Right atrium auricular region (tissue), 2 donors: ENCODE measurements around the gene MLKL. TPM values are rescaled to one million over a fixed set of nuclear protein-coding genes. Genes with fewer than 3 reads are reported as not detected.

Source experiments
- DNase-seq: peaks from one replicate; pipeline ENCODE4 v3.0.0-alpha.2; 2019; ENCODE audit warnings: low spot score
- H3K27ac ChIP-seq, 2 donors: fragments of 200-600 bp; sonication (generic); 1 replicate in 1 of 2; 2 replicates in 1 of 2; pipeline ENCODE4 v1.5.1; 2016 to 2019
- H3K27me3 ChIP-seq, 2 donors: fragments of 200-600 bp; sonication (generic); one replicate each; pipeline versions ENCODE4 v1.5.1 to v1.6.0; 2017 to 2019
- H3K36me3 ChIP-seq: fragments of 200-600 bp; sonication (generic); one replicate; pipeline ENCODE4 v1.5.1; 2016
- H3K4me1 ChIP-seq, 2 donors: fragments of 200-600 bp; sonication (generic); one replicate each; pipeline versions ENCODE4 v1.5.1 to v1.6.0; 2017 to 2019
- H3K4me3 ChIP-seq, 2 donors: fragments of 200-600 bp; sonication (generic); 1 replicate in 1 of 2; 2 replicates in 1 of 2; pipeline ENCODE4 v1.5.1; 2017 to 2019; ENCODE audit warnings: mild to moderate bottlenecking in 1 of 2, moderate library complexity in 1 of 2
- H3K9me3 ChIP-seq, 2 donors: fragments of 200-600 bp; sonication (generic); one replicate each; pipeline ENCODE4 v1.5.1; 2019
- total RNA-seq, 2 donors: library from RNA; depleted of rRNA; stranded (reverse); fragments of >200 nt; gene quantifications; one replicate each; pipeline ENCODE4 v1.1.0, GENCODE V29; 2016
- TF ChIP-seq, protein P1 (sequence below), 2 donors: fragments of 200-600 bp; sonication (generic); IDR thresholded peaks; one replicate each; pipeline ENCODE4 v1.5.1; 2019; ENCODE audit warnings: antibody characterized with exemption in 2 of 2

Gene MLKL
- total RNA-seq, 2 donors from 2014 or later: 4.3 to 6.2 TPM

- no peaks in the 10 kb centered on the region for H3K9me3 ChIP-seq
- TF ChIP-seq, protein P1, sequence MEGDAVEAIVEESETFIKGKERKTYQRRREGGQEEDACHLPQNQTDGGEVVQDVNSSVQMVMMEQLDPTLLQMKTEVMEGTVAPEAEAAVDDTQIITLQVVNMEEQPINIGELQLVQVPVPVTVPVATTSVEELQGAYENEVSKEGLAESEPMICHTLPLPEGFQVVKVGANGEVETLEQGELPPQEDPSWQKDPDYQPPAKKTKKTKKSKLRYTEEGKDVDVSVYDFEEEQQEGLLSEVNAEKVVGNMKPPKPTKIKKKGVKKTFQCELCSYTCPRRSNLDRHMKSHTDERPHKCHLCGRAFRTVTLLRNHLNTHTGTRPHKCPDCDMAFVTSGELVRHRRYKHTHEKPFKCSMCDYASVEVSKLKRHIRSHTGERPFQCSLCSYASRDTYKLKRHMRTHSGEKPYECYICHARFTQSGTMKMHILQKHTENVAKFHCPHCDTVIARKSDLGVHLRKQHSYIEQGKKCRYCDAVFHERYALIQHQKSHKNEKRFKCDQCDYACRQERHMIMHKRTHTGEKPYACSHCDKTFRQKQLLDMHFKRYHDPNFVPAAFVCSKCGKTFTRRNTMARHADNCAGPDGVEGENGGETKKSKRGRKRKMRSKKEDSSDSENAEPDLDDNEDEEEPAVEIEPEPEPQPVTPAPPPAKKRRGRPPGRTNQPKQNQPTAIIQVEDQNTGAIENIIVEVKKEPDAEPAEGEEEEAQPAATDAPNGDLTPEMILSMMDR (IDR thresholded peaks at IDR 0.05): no peak
- no peaks in the 10 kb centered on the region for H3K36me3 ChIP-seq
- no peak for DNase-seq
- no peak overlapping the region for H3K4me3 ChIP-seq
- H3K27ac ChIP-seq: no peak overlapping the region
- H3K27me3 ChIP-seq: no peaks in the 10 kb centered on the region
- H3K4me1 ChIP-seq: no peaks in the 10 kb centered on the region
Observed at GRCh38 chr16:74745109-74745615, 44.5 kb upstream of the MLKL start.

GRCh38 chr16:74744566-74744965, 43.9 kb upstream of the MLKL start:
- Histone ChIP-seq H3K4me1 (no peaks in the 10 kb centered on the region), H3K27me3 (no peaks in the 10 kb centered on the region), H3K36me3 (no peaks in the 10 kb centered on the region), H3K4me3 (no peak overlapping the region), H3K27ac (no peak overlapping the region), H3K9me3 (no peaks in the 10 kb centered on the region)
- DNase-seq: no peak
- TF ChIP-seq, protein P1 (IDR thresholded peaks at IDR 0.05): no peak

- H3K27me3 ChIP-seq: no peaks in the 10 kb centered on the region
- TF ChIP-seq, protein P1 (IDR thresholded peaks at IDR 0.05): no peak
- H3K36me3 ChIP-seq: no peaks in the 10 kb centered on the region
- H3K9me3 ChIP-seq: no peaks in the 10 kb centered on the region
- no peak overlapping the region for H3K27ac ChIP-seq
- H3K4me3 ChIP-seq: no peak overlapping the region
- no peaks in the 10 kb centered on the region for H3K4me1 ChIP-seq
- DNase-seq: no peak
Observed at GRCh38 chr16:74743668-74744299, 43.1 kb upstream of the MLKL start.

- Histone ChIP-seq H3K36me3 (no peaks in the 10 kb centered on the region), H3K27ac (no peak overlapping the region), H3K4me1 (no peaks in the 10 kb centered on the region), H3K27me3 (no peaks in the 10 kb centered on the region), H3K9me3 (no peaks in the 10 kb centered on the region), H3K4me3 (no peak overlapping the region)
- TF ChIP-seq, protein P1 (IDR thresholded peaks at IDR 0.05): no peak
- DNase-seq: no peak
Observed at GRCh38 chr16:74743045-74743667, 42.5 kb upstream of the MLKL start.

DNA sequence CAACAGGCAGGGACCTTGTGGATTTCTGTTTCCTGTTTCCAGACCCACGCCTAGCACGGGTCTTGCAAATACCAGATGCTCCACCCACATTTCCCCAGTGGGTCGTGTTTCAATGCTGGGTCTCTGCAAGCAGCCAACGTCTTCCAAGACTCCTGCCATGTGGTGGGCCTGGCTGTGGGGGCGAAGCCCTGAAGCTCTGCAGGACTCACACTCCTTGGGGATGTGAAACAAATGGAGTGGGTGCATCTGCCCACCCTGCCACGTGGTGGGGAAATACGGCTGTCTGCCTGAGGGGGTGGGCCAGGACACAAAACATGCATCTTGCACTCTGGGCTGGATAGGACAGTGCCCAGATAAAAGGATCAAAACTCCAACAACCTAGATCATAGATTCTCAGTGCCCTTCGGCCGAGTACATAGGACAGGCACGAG, 41.4 kb upstream of the MLKL start:
- no peaks in the 10 kb centered on the region for H3K4me1 ChIP-seq
- no peak for DNase-seq
- H3K9me3 ChIP-seq: no peaks in the 10 kb centered on the region
- H3K27me3 ChIP-seq: no peaks in the 10 kb centered on the region
- H3K27ac ChIP-seq: no peak overlapping the region
- TF ChIP-seq, protein P1 (IDR thresholded peaks at IDR 0.05): no peak
- H3K36me3 ChIP-seq: no peaks in the 10 kb centered on the region
- H3K4me3 ChIP-seq: no peak overlapping the region
